ENCODE results near the gene PAX1.

The PAX1 gene

GRCh38 chr20:21739682-21740081 lies 34.2 kb downstream of the PAX1 start:
- no peak for DNase-seq (ENCODE audit: low spot score)

DNA sequence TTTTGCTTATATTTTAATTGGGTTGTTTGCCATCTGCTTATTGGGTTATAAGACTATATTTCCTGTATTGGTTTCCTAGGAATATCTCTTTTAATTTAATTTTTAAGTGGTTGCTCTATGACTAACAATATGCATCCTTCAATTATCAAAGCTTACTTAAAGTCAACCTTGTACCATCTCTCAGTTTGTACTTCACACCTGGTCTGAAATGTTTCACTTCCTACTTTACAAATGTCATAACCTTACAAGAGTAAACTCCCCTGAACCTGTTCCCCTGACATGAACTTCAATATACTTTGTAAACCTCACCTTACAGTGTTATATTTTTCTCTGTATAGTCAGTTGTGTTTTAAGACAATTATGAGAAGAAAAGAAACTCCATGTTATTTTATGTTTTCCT lies 35.8 kb downstream of the PAX1 start:
- DNase-seq (ENCODE audit: low spot score): no peak

DNA sequence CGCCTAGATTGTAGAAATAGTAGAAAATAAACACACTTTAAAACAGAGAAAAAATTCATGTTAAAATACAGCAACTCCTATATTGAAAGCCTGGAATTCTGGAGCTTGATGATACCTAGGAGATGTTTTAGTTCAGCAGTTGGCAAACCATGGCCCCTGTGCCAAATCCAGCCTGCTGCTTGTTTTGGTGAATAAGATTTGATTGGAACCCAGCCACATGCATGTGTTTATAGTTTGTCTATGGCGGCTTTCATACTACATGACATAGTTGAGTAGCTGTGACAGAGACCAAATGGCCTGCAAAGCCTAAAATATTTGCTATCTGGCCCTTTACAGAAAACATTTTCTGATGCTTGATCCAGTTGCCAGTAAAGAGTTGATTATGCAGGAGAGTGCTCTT lies 57.2 kb downstream of the PAX1 start:
- DNase-seq (ENCODE audit: low spot score): no peak

GRCh38 chr20:21767200-21767738 lies 61.8 kb downstream of the PAX1 start:
- DNase-seq (ENCODE audit: low spot score): no peak

GRCh38 chr20:21767739-21768223 lies 62.3 kb downstream of the PAX1 start:
- peak; percentile 64 for DNase-seq (ENCODE audit: low spot score)

All from HuH-7 (cell line).